Upper lobe of left lung (tissue), 6 donors: ENCODE results near the gene PDLIM5. TPM values are rescaled to one million over a fixed set of nuclear protein-coding genes. Genes with fewer than 3 reads are reported as not detected.
"Not testable (repeated sequence)": the region's sequence is repeated elsewhere in the genome, so short reads cannot be mapped to it uniquely, and the experiment has no call there.

ENCODE experiments used
- ATAC-seq, 2 donors: fragments of 200-7000 bp; cut with Tn5 transposase; one replicate each; pipeline ENCODE4 v1.9.1; 2022; ENCODE audit warnings: mild to moderate bottlenecking in 2 of 2, moderate library complexity in 2 of 2; ENCODE audit not compliant: low FRiP score in 2 of 2
- DNase-seq, 2 donors: peaks; one replicate each; pipeline ENCODE4 v3.0.0-alpha.2; 2019 to 2020
- H3K27ac ChIP-seq, 4 donors: fragments of 200-600 bp; sonication (generic); one replicate each; pipeline ENCODE4 v1.5.1; 2016 to 2019
- H3K27me3 ChIP-seq, 4 donors: fragments of 200-600 bp; sonication (generic); one replicate each; pipeline ENCODE4 v1.5.1; 2017 to 2019
- H3K36me3 ChIP-seq, 4 donors: fragments of 200-600 bp; sonication (generic); one replicate each; pipeline ENCODE4 v1.5.1; 2016 to 2019
- H3K4me1 ChIP-seq, 4 donors: fragments of 200-600 bp; sonication (generic); one replicate each; pipeline ENCODE4 v1.5.1; 2018 to 2019
- H3K4me3 ChIP-seq, 4 donors: fragments of 200-600 bp; sonication (generic); one replicate each; pipeline ENCODE4 v1.5.1; 2017 to 2019; ENCODE audit warnings: mild to moderate bottlenecking in 2 of 4, moderate library complexity in 1 of 4
- H3K9me3 ChIP-seq, 4 donors: fragments of 200-600 bp; sonication (generic); one replicate each; pipeline ENCODE4 v1.5.1; 2018 to 2019
- CTCF ChIP-seq, 6 experiments: fragments of 450-650 bp in 4 of 6; fragments of 200-600 bp in 2 of 6; sonication (generic) in 2 of 6; IDR thresholded peaks; one replicate each; pipeline ENCODE4 v1.5.1; 2016 to 2019; ENCODE audit warnings: antibody characterized with exemption in 6 of 6
- EP300 ChIP-seq, 4 donors: sonication (generic); formaldehyde crosslinking; IDR thresholded peaks; one replicate each; pipeline ENCODE4 v1.5.1; 2017; ENCODE audit warnings: antibody characterized with exemption in 4 of 4, control low read depth in 2 of 4
- POLR2A ChIP-seq, 4 donors: fragments of 450-650 bp; IDR thresholded peaks; one replicate each; pipeline ENCODE4 v1.5.1; 2016 to 2017; ENCODE audit warnings: antibody characterized with exemption in 4 of 4, mild to moderate bottlenecking in 2 of 4
- POLR2AphosphoS5 ChIP-seq, 2 donors: sonication (generic); formaldehyde crosslinking; IDR thresholded peaks; one replicate each; pipeline ENCODE4 v1.5.1; 2017; ENCODE audit warnings: antibody characterized with exemption in 2 of 2
- WGBS, 2 donors: methylation state at CpG; one replicate each; pipeline ENCODE4 v1.1.5; 2017 to 2018; 5-methylcytosine and 5-hydroxymethylcytosine counted together
- total RNA-seq, 6 donors: library from RNA; depleted of rRNA in 4 of 6; stranded (reverse); fragments of >200 nt in 4 of 6; gene quantifications; one replicate each; pipeline versions ENCODE4 v1.1.0 to v1.2.1, GENCODE V29; 2016 to 2021
- donor health status: DM: no; HTN: no; CAD: no; lungs with moderate emphysema.
- donor health status: DM: no; HTN: yes; CAD: no; lungs with severe emphysema.

Gene PDLIM5
- total RNA-seq, 6 donors from 2014 or later, result 24.1 to 105 (median 73.0) TPM

GRCh38 chr4:94469221-94469784, 17.6 kb downstream of the PDLIM5 start:
- Histone ChIP-seq H3K36me3 (no peaks in the 10 kb centered on the region), H3K27me3 (no peaks in the 10 kb centered on the region), H3K4me3 (no peak overlapping the region), H3K4me1 (peaks cover 0 to 16% (median 13%) of the 10 kb centered on the region in 4 donors), H3K27ac (no peak overlapping the region), H3K9me3 (no peaks in the 10 kb centered on the region)
- WGBS, 2 donors, result 58 to 89% methylated on average over 1 of the region's 1 CpG
- ATAC-seq, result no peak
- TF ChIP-seq POLR2AphosphoS5 (IDR thresholded peaks at IDR 0.05) (no peak), EP300 (IDR thresholded peaks at IDR 0.05) (no peak), POLR2A (IDR thresholded peaks at IDR 0.05) (no peak), CTCF (IDR thresholded peaks at IDR 0.05) (no peak)
- no peak for DNase-seq

- DNase-seq, result no peak
- Histone ChIP-seq H3K27ac (no peak overlapping the region), H3K4me3 (no peak overlapping the region), H3K4me1 (peaks cover 0 to 16% (median 13%) of the 10 kb centered on the region in 4 donors), H3K9me3 (no peaks in the 10 kb centered on the region), H3K36me3 (no peaks in the 10 kb centered on the region), H3K27me3 (no peaks in the 10 kb centered on the region)
- WGBS, 2 donors, result 77 to 93% methylated on average over 4 of the region's 4 CpGs
- no peak for ATAC-seq
- TF ChIP-seq CTCF (IDR thresholded peaks at IDR 0.05) (no peak), POLR2AphosphoS5 (IDR thresholded peaks at IDR 0.05) (no peak), POLR2A (IDR thresholded peaks at IDR 0.05) (no peak)
Observed at GRCh38 chr4:94470132-94470531, 18.4 kb downstream of the PDLIM5 start.

- not testable (repeated sequence) for H3K9me3 ChIP-seq, DNase-seq, ATAC-seq, H3K27ac ChIP-seq, H3K4me3 ChIP-seq, H3K27me3 ChIP-seq, H3K36me3 ChIP-seq
- WGBS, 2 donors, result 97 to 98% methylated on average over 4 of the region's 4 CpGs
- H3K4me1 ChIP-seq, result peaks cover 3 to 16% (median 11%) of the 10 kb centered on the region in 4 donors
Observed at GRCh38 chr4:94470782-94471181, 19.0 kb downstream of the PDLIM5 start.

GRCh38 chr4:94472056-94472826, 20.5 kb downstream of the PDLIM5 start:
- no peak for TF ChIP-seq POLR2AphosphoS5 (IDR thresholded peaks at IDR 0.05)
- no peak for TF ChIP-seq EP300 (IDR thresholded peaks at IDR 0.05)
- TF ChIP-seq POLR2A (IDR thresholded peaks at IDR 0.05), result no peak
- TF ChIP-seq CTCF (IDR thresholded peaks at IDR 0.05), result no peak
- Histone ChIP-seq H3K4me3 (no peak overlapping the region), H3K36me3 (no peaks in the 10 kb centered on the region), H3K27me3 (no peaks in the 10 kb centered on the region), H3K9me3 (no peaks in the 10 kb centered on the region), H3K4me1 (peaks cover 5 to 16% (median 12%) of the 10 kb centered on the region in 4 donors), H3K27ac (no peak overlapping the region)
- ATAC-seq (peak in 1 of 2 donors; percentile 40), DNase-seq (no peak)
- WGBS, 2 donors, result 68 to 84% methylated on average over 5 of the region's 5 CpGs

- Histone ChIP-seq H3K9me3 (no peaks in the 10 kb centered on the region), H3K4me3 (no peak overlapping the region), H3K36me3 (no peaks in the 10 kb centered on the region), H3K4me1 (peaks cover 8 to 16% (median 11%) of the 10 kb centered on the region in 4 donors), H3K27me3 (no peaks in the 10 kb centered on the region), H3K27ac (no peak overlapping the region)
- DNase-seq (no peak), ATAC-seq (no peak)
- 96 to 98% methylated on average over 2 of the region's 2 CpGs for WGBS, 2 donors
- TF ChIP-seq CTCF (IDR thresholded peaks at IDR 0.05) (no peak), POLR2A (IDR thresholded peaks at IDR 0.05) (no peak), POLR2AphosphoS5 (IDR thresholded peaks at IDR 0.05) (no peak), EP300 (IDR thresholded peaks at IDR 0.05) (no peak)
Observed at GRCh38 chr4:94475050-94475449, 23.3 kb downstream of the PDLIM5 start.
